HepG2 (cell line): ENCODE measurements around the gene SCAF4. TPM values are rescaled to one million over a fixed set of nuclear protein-coding genes. Genes with fewer than 3 reads are reported as not detected.

Experiments used
- ATAC-seq: fragments of 200-7000 bp; cut with Tn5 transposase; 3 replicates; pipeline ENCODE4 v1.9.1; 2020; ENCODE audit warnings: mild to moderate bottlenecking, moderate library complexity
- BruUV-seq: library from RNA; stranded (reverse); fragments of 400-500 nt; replicated peaks from 2 replicates; lab custom pipeline; 2021; lab: Mats Ljungman, UMichigan
- CTCF ChIA-PET: fragments of 300-600 bp; formaldehyde crosslinking; extraction: SDS; loops from one replicate; lab custom pipeline; 2021; ENCODE audit warnings: low total read pairs, inconsistent platforms, low intra/inter-chr PET ratio; lab: Yijun Ruan, JAX
- POLR2A ChIA-PET: fragments of 350-600 bp; sonication (Branson Sonifier 250); formaldehyde crosslinking; loops from one replicate; lab custom pipeline; 2020; ENCODE audit warnings: antibody characterized with exemption, inconsistent platforms; lab: Yijun Ruan, JAX
- DNase-seq: peaks from one replicate; pipeline ENCODE4 v3.0.0-alpha.2; 2015; ENCODE audit warnings: low spot score
- FAIRE-seq: peaks from 3 replicates; lab custom pipeline; 2011; peaks lifted over from hg19 to GRCh38; lab: Jason Lieb, UNC
- H2AFZ ChIP-seq: one replicate; pipeline ENCODE4 v1.6.1; 2011; ENCODE audit warnings: low read length, inconsistent platforms
- H3K27ac ChIP-seq: fragments of 300-600 bp; 3 replicates; pipeline ENCODE4 v1.8.0; 2011; ENCODE audit warnings: mixed run types, mild to moderate bottlenecking, mixed read lengths, low read length, inconsistent platforms; ENCODE audit not compliant: insufficient read depth; ENCODE audit errors: extremely low read length
- H3K27me3 ChIP-seq, 2 experiments: fragments of 200-600 bp in 1 of 2; 2 replicates in 1 of 2; 3 replicates in 1 of 2; pipeline versions ENCODE4 v1.6.0 to v1.8.0; 2011; ENCODE audit warnings: low read length in 2 of 2, mild to moderate bottlenecking in 2 of 2, moderate library complexity in 2 of 2, inconsistent platforms in 1 of 2; ENCODE audit not compliant: insufficient read depth in 2 of 2, control insufficient read depth in 1 of 2
- H3K36me3 ChIP-seq, 2 experiments: fragments of 200-600 bp in 1 of 2; replicated peaks in 1 of 2; 2 replicates in 1 of 2; 3 replicates in 1 of 2; pipeline versions ENCODE4 v1.5.1 to v1.8.0; 2011; ENCODE audit warnings: low read length in 2 of 2, inconsistent platforms in 1 of 2; ENCODE audit not compliant: insufficient read depth in 2 of 2, control insufficient read depth in 1 of 2
- H3K4me1 ChIP-seq: 2 replicates; pipeline ENCODE4 v1.5.1; 2012; ENCODE audit warnings: low read length, inconsistent platforms; ENCODE audit not compliant: insufficient read depth
- H3K4me2 ChIP-seq: 2 replicates; pipeline ENCODE4 v1.6.0; 2011; ENCODE audit warnings: low read depth, low read length, inconsistent platforms
- H3K4me3 ChIP-seq, 3 experiments: fragments of 200-600 bp in 1 of 3; sonication (generic), shearing (Covaris generic) in 1 of 3; replicated peaks in 1 of 3; 2 replicates each; pipeline ENCODE4 v1.5.1; 2011 to 2016; ENCODE audit warnings: low read length in 3 of 3, inconsistent platforms in 2 of 3, low read depth in 2 of 3, mild to moderate bottlenecking in 2 of 3, control low read depth in 1 of 3, mixed read lengths in 1 of 3; ENCODE audit not compliant: insufficient read depth in 1 of 3
- H3K79me2 ChIP-seq: one replicate; pipeline ENCODE4 v1.6.1; 2011; ENCODE audit warnings: low read length, inconsistent platforms; ENCODE audit not compliant: insufficient read depth
- H3K9ac ChIP-seq: 2 replicates; pipeline ENCODE4 v1.6.0; 2011; ENCODE audit warnings: mild to moderate bottlenecking, low read depth, low read length, inconsistent platforms; ENCODE audit not compliant: insufficient read depth
- H3K9me3 ChIP-seq: 2 replicates; pipeline ENCODE4 v1.5.1; 2012; ENCODE audit warnings: mild to moderate bottlenecking, low read length
- H4K20me1 ChIP-seq: 2 replicates; pipeline ENCODE4 v1.6.0; 2011; ENCODE audit warnings: inconsistent platforms, mild to moderate bottlenecking, low read length, moderate library complexity; ENCODE audit not compliant: insufficient read depth
- ATF7 ChIP-seq, 2 experiments: fragments of 450-650 bp in 1 of 2; sonication (generic) in 1 of 2; formaldehyde crosslinking in 1 of 2; IDR thresholded peaks; 2 replicates each; pipeline versions ENCODE4 v1.4.0 to v1.6.1; 2016 to 2020; ENCODE audit warnings: antibody characterized with exemption in 1 of 2, mild to moderate bottlenecking in 1 of 2, missing genetic modification reagents in 1 of 2
- DR1 ChIP-seq: sonication (generic); formaldehyde crosslinking; IDR thresholded peaks from 2 replicates; pipeline ENCODE4 v1.8.0; 2021; ENCODE audit warnings: mild to moderate bottlenecking, missing genetic modification reagents, inconsistent platforms
- TCF7L2 ChIP-seq: IDR thresholded peaks from 2 replicates; pipeline ENCODE4 v1.6.1; 2011; ENCODE audit warnings: mild to moderate bottlenecking, low read depth, low read length, moderate library complexity
- TEF ChIP-seq: sonication (generic); formaldehyde crosslinking; IDR thresholded peaks from 2 replicates; pipeline ENCODE4 v1.5.0; 2020; ENCODE audit warnings: missing genetic modification reagents
- TFAP4 ChIP-seq: sonication (generic); IDR thresholded peaks from 2 replicates; pipeline ENCODE4 v1.6.1; 2016; ENCODE audit warnings: low read depth, borderline replicate concordance
- ZBTB20 ChIP-seq: sonication (generic); formaldehyde crosslinking; IDR thresholded peaks from 2 replicates; pipeline ENCODE4 v1.8.1; 2023; ENCODE audit warnings: missing genetic modification reagents, low read depth, mild to moderate bottlenecking, borderline replicate concordance
- ZNF747 ChIP-seq: sonication (generic); formaldehyde crosslinking; IDR thresholded peaks from 2 replicates; pipeline ENCODE4 v1.8.1; 2023; ENCODE audit warnings: missing genetic modification reagents, mild to moderate bottlenecking, borderline replicate concordance
- WGBS: methylation state at CpG from one replicate; pipeline ENCODE4 v1.1.6; 2017; ENCODE audit warnings: low lambda C conversion rate; 5-methylcytosine and 5-hydroxymethylcytosine counted together
- in situ Hi-C: cut with HindIII; loops from 2 replicates; pipeline ENCODE4 v1.10.0; 2017; ENCODE audit warnings: low pct_unique_long_range_greater_than_20kb; ENCODE audit not compliant: extremely low pct_ligation_motif_present
- intact Hi-C: fragments of 100-400 bp; cut with micrococcal nuclease; formaldehyde crosslinking; loops from one replicate; pipeline ENCODE4 v1.10.0; 2022; ENCODE audit not compliant: unreplicated experiment
- polyA plus RNA-seq, 8 experiments: library from polyadenylated mRNA; depleted of rRNA in 3 of 8; stranded (reverse) in 7 of 8; unstranded in 1 of 8; fragments of >200 nt; fragmentation: Illumina TruSeq in 4 of 8; extraction: Trizol in 4 of 8; gene quantifications; 2 replicates each; pipeline versions ENCODE4 v1.2.1 to v1.2.3, GENCODE V29; 2011 to 2016; ENCODE audit warnings: low read depth in 4 of 8, missing spikeins in 1 of 8, mixed read lengths in 1 of 8; ENCODE audit not compliant: insufficient read depth in 1 of 8
- total RNA-seq, 5 experiments: library from RNA; depleted of rRNA; stranded (reverse); fragments of >200 nt; fragmentation: Illumina TruSeq; extraction: Trizol; gene quantifications; 2 replicates each; pipeline ENCODE4 v1.2.3, GENCODE V29; 2016; ENCODE audit warnings: low read depth in 1 of 5

The SCAF4 gene
- total and polyA plus RNA-seq, 2 of the 13 experiments (the other 11 are each of a cell fraction or from before 2014, with no cell fraction given) = 9.1 to 11.5 TPM

- intact Hi-C loops = no loop called here
- TF ChIP-seq TFAP4 (no peak), TCF7L2 (no peak), ZBTB20 (CRISPR knock-in tag) (no peak), ZNF747 (CRISPR knock-in tag) (no peak), TEF (CRISPR knock-in tag) (no peak), ATF7 (IDR thresholded peaks at IDR 0.05) (no peak), ATF7 (CRISPR knock-in tag; IDR thresholded peaks at IDR 0.05) (no peak), DR1 (CRISPR knock-in tag) (no peak)
- TF ChIP-seq, all 625 proteins: peak for 0
Measured at GRCh38 chr21:31624181-31624580, 107.7 kb downstream of the SCAF4 start.

More at GRCh38 chr21:31624181-31624580, 107.7 kb downstream of the SCAF4 start:
- Histone ChIP-seq H3K9me3 (no peaks in the 10 kb centered on the region), H3K4me1 (peaks cover 16% of the 10 kb centered on the region), H2AFZ (no peak overlapping the region), H4K20me1 (no peaks in the 10 kb centered on the region), H3K27me3 (no peaks in the 10 kb centered on the region), H3K27ac (no peak overlapping the region), H3K36me3 (no peaks in the 10 kb centered on the region), H3K9ac (no peak overlapping the region), H3K79me2 (no peaks in the 10 kb centered on the region), H3K4me2 (no peak overlapping the region), H3K4me3 (no peak overlapping the region)
- DNase-seq (no peak), ATAC-seq (no peak), FAIRE-seq (no peak)
- CTCF ChIA-PET = no interaction called here
- no TSS peak for BruUV-seq
- in situ Hi-C loops = no loop called here
- WGBS = 29% methylated on average over 3 of the region's 3 CpGs
- POLR2A ChIA-PET = no interaction called here
